Measurements from ENCODE around the gene COMMD8.

GRCh38 chr4:47499700-47500099 lies 36.2 kb upstream of the COMMD8 start:
- no peak for TF ChIP-seq POLR2A (IDR thresholded peaks at IDR 0.05)
- TF ChIP-seq, protein P1, sequence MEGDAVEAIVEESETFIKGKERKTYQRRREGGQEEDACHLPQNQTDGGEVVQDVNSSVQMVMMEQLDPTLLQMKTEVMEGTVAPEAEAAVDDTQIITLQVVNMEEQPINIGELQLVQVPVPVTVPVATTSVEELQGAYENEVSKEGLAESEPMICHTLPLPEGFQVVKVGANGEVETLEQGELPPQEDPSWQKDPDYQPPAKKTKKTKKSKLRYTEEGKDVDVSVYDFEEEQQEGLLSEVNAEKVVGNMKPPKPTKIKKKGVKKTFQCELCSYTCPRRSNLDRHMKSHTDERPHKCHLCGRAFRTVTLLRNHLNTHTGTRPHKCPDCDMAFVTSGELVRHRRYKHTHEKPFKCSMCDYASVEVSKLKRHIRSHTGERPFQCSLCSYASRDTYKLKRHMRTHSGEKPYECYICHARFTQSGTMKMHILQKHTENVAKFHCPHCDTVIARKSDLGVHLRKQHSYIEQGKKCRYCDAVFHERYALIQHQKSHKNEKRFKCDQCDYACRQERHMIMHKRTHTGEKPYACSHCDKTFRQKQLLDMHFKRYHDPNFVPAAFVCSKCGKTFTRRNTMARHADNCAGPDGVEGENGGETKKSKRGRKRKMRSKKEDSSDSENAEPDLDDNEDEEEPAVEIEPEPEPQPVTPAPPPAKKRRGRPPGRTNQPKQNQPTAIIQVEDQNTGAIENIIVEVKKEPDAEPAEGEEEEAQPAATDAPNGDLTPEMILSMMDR (IDR thresholded peaks at IDR 0.05), result no peak
